GM18499 (cell line): ENCODE data around the gene GGCX.

ENCODE experiments used
- ATAC-seq: cut with Tn5 transposase; IDR thresholded peaks from one replicate; pipeline ENCODE4 v1.9.1; 2021; ENCODE audit warnings: moderate number of reproducible peaks; ENCODE audit not compliant: insufficient read depth, unreplicated experiment

Gene GGCX

DNA sequence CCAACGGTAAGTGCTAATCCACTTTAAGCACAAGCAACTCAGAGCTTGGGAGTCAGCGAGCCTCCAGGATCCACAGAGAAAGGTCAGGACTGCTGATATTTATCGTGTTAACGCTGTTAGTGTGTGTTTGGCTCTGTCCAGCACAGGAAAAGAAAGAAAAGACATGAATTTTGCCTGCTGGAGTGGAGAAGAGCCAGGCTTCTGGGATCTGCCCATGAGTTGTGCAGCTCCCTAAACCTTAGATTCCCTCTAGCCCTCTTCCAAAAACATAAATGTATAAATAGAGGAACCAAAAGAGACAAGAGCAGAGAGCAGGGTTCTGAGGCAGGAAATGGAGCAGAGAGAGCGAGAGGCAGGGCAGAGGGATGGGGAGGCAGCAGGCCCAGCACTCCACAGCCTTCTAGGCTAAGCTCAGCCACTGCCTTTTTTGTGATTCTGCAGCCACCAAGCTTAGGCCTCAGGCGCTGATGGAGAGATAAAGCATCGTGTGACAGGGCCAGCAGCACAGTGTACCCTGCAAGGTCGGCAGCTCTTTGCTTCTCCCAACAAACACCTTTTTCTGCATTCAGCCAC lies 36.9 kb downstream of the GGCX start:
- no peak for ATAC-seq

GRCh38 chr2:85523903-85524335 lies 37.4 kb downstream of the GGCX start:
- ATAC-seq = no peak

DNA sequence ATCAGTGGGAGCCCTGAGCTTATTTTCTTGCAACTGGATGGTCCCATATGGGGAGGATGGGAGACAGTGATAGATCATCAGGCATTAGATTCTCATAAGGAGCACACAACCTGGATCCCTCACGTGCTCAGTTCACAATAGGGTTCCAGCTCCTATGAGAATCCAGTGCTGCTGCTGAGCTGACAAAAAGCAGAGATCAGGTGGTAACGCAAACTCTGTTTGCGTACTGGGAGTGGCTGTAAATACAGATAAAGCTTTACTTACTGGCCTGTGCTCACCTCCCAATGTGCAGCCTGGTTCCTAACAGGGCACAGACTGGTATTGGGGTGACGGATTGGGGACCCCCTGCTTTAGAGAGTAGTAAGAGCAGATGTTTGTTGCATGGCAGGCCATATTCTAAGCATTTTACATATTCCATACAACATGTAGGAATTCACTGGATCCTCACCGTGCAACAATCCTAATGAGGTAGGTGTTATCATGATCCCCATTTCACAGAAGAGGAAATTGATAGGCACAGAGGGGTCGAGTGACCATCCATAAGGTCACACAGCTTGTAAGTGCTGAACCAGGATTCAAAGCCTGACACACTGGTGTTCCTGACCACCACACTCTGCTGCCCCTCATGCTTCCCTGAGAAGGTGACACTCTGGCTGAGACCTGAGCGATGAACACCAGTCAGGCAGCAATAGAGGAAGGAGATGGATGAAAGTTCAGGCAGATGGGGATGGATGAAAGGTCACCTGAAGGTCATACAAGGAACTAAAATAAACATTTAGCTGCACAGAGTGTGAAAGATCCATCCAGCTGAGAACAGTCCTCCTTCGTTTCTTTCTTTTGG lies 38.0 kb downstream of the GGCX start:
- ATAC-seq = no peak

DNA sequence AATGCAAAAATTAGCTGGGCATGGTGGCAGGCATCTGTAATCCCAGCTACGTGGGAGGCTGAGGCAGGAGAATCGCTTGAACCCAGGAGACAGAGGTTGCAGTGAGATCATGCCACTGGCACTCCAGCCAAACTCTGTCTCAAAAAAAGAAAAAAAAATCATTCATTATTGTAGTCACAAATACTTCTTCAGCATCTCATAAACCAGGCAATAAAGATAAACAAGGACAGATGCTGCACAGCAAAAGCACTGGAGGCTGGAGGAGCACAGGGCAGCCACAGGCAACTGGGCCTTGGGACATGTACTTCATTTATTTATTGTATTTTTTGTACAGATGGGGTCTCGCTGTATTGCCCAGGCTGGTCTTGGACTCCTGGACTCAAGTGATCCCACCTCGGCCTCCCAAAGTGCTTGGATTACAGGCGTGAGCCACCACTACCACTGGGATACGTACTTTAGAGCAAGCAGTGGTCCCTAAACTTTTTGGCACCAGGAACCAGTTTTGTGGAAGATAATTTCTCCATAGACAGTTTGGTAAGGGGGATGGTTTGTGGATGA lies 39.1 kb downstream of the GGCX start:
- ATAC-seq = no peak

GRCh38 chr2:85516653-85517389 lies 44.5 kb downstream of the GGCX start:
- ATAC-seq = no peak

GRCh38 chr2:85514323-85514722 lies 47.0 kb downstream of the GGCX start:
- ATAC-seq = no peak

GRCh38 chr2:85511008-85511811 lies 50.1 kb downstream of the GGCX start:
- no peak for ATAC-seq

DNA sequence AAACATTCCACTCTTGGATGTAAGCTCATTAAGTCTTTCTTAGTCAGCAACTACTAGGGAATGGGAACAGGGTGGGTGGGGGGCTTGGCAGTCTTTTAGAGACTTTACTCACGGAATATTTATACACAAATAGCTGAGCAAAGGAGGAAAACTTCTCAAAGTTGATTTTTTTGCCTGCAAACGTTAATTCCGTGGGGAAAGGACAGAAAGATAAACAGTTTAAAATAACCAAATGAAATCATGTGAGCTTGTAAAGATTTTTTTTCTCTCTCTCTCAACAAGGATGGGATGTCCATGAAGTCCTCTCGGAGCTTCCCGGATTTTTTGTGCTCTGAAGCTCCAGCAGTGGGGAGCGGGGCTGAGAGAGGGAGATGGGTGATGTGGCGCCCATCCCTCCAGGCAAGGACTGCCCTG lies 54.5 kb downstream of the GGCX start:
- ATAC-seq = no peak

DNA sequence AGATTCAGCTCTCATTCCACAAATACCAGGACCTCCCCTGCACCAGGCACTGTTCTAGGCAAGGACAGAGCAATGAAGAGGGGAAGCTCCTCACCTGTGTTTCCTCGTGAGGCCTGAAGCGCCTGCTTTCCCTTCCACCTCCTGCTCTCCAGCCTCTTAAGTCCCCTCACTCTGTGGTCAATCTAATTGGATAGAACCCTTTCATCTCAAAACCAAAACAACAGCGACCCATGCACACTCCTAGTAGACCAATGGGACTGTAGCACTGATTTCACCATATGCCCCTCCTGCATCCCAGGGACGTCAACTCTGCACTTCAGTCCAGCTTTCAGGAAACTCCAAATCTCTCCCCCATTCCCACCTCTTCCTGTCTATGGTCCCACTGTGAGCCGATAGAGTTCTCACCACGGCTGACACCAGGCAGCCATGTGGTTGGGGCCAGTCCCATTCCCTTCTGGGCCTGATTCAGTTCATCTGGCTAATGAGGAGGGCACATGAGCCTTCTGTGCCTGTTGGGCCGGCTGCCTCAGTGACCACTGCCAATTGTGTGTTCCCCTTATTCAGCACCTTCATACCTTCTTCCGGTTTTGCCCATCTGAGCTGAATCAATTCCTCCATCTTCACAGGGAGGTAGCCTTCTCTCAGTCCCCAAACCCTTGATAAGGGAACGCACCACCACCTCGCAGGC lies 55.6 kb downstream of the GGCX start:
- ATAC-seq = no peak

DNA sequence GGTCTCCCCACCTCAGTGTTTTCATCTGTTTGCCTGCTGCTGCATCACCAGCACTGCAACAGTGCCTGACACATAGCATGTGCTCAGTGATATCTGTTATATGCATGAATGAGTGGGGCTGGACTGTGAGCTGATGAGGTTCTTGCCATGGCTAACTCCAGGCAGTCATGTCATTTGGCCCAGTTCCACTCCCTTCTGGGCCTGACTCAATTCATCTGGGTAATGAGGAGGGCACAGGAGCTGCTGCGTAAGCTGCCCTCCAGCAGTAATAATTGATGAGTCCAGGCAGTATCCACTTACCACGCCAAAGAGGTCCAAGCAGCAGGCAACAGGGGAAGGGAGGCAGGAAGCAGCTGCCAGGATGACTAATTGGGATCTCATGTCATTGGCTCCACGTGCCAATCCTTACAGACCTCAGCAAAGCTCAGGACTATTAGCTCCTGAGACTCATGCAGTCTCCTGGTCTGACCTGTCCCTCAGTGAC lies 56.5 kb downstream of the GGCX start:
- no peak for ATAC-seq

DNA sequence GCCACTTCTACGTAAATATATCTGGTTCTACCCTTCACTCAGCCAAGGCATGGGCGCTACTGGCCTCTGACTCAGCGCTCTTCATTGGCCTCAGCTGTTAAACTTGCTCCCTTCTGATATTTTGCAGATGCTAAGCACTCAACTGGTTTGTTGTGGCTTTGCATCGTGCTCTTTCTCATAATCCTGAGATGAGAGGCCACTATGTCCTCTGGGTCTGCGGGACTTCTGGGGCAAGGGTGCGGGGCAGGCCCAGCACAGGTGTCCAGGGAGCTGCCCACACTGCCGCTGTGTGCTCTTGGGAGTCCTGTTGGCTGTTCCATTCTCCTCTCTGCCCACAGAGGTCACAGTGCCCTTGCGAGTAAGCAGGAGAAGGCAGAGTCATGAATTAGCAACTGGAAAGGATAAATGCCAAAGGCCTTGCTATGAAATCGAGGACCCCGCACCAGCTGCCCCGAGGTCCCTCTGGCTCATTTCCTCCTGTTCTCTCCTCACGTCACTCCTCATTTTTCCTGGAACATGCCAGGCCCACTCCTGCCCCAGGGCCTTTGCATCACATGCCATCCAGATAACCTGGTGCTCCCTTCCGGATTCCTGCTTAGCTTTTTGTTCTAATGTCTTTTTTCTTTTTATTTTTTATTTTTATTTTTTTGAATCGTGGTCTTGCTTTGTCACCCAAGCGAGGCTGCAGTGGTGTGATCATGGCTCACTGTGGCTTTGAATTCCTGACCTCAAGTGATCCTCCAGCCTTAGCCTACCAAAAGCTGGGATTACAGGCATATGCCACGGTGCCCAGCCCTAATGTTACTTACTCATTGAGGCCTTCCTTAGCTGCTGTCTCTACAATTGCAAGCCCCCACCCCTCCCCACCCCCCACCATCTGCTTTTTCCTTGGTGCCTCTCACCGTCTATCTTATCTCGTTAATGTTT lies 57.2 kb downstream of the GGCX start:
- ATAC-seq = no peak

DNA sequence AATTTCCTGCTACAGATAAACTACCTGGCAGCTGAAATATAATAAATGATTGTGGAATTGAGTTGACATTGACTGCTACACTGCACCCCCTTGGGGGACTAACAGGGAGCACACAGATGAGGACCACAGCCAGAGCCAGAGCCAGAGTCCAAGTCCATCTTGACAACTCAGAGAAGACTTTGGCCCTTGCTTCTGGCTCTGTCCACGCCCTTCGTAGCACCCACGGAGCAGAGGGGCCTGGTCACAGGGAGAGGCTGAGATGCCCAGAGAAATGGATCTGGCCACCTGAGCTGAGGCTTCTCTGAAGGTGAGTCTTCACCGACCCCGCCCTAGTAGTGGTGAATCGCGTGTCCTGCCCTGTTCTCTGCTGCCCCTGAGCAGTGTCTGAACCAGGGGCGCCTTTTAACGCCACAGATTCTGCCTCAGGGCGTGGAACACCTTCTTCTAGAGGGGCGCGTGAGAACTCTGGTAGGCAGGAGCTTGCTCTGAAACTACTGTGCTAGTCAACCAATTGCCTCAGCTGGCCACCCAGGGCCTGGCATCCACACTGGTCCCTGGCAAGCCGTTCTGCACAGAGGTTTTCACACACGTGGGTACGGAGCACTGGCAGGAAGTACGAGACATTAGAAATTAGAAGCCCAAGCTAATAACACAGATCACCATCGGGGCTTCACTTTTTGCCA lies 58.0 kb downstream of the GGCX start:
- ATAC-seq = no peak

DNA sequence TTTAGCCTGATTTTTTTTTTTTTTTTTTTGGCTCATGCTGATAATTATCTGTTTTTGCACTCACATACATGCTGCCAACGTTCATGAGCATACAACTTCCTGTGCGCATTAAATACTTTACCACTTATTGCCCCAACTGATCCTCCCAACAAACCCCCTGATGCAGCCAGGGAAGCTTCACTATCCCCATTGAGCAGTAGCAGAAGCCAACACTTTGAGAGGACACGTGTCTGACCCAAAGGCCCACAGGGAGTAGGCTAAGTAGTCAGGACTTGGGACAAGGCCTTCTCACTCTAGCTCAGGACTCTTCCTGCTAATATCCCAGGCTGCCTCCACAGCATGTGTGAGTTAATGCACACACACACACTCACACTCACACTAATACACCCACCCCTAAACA lies 58.6 kb downstream of the GGCX start:
- ATAC-seq = no peak

DNA sequence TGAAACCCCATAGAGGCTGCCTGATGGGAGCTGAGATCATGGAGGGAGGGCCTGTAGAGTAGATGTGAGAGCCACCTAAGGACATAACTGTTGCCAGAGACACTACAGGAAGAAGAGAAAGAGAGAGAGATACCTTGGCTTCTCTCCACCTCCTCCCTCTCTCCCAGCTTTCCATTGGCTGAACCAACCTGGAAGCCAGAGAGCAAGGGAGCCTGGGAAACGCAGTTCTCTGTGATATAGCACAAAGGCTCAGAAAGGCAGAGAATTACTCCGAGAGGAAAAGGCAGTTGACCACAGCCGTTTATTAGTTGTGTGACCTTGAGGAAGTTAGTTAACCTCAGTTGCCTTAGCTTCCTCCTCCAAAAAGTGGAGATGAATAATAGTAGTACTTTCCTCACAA lies 60.0 kb downstream of the GGCX start:
- no peak for ATAC-seq

GRCh38 chr2:85497944-85498630 lies 63.2 kb downstream of the GGCX start:
- ATAC-seq = no peak

- ATAC-seq = no peak
These were observed 64.9 kb downstream of the GGCX start for GRCh38 chr2:85496436-85496835.
